ENCODE data around the gene ANKRD39.

ANKRD39 gene

GRCh38 chr2:96848264-96848663 is 9.6 kb downstream of the ANKRD39 start:
- DNase-seq = no peak

DNA sequence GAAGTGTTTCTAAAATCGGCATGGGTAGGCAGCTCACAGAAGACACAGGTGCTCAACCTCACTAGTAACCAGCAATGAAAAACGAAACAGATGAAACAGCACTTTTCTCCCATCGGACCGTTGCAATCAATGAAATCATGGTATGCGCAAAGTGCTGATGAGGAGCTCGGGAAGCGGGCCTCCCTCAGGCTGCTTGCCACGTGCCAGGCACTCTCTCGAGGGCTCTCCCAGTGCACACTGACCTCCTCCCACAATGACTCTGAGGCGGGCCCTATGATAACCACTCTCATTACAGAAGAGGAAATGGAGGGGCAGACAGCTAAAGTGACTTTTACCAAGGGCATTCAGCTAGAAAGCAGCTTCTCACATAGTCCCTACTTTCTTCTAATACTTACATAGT is 10.2 kb downstream of the ANKRD39 start:
- DNase-seq = no peak

GRCh38 chr2:96846825-96847224 is 11.0 kb downstream of the ANKRD39 start:
- no peak for DNase-seq

GRCh38 chr2:96844405-96844808 is 13.4 kb downstream of the ANKRD39 start:
- no peak for DNase-seq

- DNase-seq = no peak
Observed at GRCh38 chr2:96843538-96844268, 14.1 kb downstream of the ANKRD39 start, which contains the start of gene ANKRD23. ANKRD23 (minus strand) TSS chr2:96844021; CDS start chr2:96843992, 29 bp downstream.

- no peak for DNase-seq
Observed at GRCh38 chr2:96842600-96842999, 15.2 kb downstream of the ANKRD39 start.

DNA sequence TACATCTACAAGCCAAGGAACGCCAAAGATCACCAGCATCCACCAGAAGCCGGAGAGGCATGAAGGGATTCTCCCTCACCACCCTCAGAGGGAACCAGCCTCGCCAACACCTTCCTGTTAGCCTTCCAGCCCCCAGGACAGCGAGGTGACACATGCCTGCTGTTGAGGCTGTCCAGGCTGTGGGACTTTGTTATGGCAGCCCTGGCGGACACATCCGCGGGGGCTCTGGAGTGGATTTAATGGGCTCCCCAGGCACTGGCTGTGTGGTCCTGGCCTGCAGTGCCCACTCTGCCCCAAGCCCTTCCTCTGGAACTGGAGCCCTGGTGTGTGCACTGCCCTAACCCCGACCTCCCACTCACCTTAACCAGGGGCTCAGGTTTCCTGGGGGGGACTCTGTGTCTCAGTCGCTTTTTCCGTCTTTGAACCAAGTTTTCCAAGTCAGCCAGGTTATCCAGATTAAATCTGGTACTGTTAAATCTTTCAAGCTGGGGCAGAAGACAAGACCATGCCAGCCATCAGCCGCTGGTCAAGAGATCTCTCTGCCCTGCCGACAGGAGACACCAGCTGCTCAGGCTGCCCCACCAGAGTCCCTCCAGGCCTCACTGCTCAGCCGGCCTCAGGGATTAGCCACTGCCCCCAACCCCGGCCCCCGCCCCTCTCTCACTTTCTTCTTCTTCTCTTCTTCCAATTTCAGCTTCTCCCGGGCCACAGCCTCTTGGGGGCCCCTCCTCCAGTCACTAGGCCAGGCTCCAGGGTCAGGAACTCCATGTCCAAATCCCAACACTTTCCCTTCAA is 15.9 kb downstream of the ANKRD39 start:
- DNase-seq = no peak

DNA sequence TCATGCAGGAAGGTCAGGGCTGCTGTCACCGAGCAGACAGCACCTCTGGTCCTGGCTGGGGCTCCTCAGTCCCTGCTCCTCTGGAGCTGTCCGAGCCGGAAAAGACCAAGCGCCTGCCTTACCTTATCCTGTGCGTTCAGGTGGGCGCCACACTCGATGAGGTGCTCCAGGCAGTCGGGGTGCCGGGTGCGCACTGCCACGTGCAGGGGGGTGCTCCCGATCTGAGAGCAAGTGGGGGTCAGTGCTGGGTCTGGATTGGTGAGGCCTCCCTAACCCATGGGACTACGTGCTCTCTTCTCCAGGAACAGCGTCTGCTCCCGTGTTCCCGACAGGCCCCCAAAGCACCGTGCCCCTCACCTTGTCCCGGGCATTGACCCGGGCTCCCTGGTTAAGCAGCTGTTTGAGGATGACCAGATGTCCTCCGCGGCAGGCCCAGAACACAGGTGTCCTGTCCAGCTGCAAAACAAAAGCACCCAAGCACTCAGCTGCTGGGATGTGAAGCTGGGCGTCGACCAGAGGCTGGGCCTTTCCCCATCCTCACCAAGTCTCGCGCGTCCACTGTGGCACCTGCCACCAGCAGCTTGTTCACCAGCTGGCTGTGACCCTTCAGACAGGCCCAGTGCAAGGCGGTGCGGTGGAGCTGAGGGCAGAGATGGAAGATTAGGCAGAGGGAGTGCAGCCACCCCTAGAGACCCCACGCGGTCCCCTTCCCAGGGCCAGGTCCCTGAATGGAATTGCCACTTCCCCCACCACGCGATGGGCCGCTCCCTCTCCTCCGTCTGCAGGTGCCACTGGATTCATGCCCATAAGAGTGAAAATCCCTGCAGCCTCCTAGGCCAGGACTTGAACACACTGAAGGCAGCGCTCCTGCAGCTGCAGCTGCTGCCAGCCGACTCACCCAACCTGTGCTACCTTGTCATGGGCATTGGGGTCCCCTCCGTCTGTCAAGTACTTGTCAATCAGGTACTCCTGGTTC is 17.7 kb downstream of the ANKRD39 start:
- DNase-seq = no peak

DNA sequence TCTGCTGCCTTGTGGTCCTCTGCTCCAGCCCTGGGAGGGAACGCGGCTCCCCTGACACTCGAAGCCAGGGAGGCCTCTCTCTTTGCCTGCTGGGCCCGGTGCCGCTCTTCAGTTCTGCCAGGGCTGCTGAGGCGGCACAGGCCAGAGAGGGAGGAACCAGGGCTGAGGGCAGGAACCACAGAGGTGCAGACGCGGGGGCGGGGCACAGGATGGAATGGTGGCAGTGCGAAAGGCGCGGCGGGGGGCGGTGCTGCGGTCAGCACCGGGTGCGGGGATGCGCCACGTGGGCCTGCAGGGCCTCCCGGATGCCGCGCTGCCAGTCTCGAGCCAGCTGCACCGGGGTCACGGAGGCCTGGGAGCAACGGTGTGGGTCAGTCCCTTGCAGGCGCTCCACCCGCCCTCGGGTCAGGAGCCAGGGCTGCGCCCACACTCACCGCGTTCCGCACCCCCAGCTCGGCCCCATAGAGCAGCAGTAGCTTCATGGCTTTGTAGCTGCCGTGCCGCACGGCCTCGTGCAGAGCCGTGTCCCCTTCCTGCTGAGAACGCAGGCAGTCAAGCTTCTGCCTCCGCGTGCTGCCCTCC is 18.4 kb downstream of the ANKRD39 start:
- DNase-seq = no peak

- no peak for DNase-seq
Observed at GRCh38 chr2:96838345-96839292, 19.2 kb downstream of the ANKRD39 start.

DNA sequence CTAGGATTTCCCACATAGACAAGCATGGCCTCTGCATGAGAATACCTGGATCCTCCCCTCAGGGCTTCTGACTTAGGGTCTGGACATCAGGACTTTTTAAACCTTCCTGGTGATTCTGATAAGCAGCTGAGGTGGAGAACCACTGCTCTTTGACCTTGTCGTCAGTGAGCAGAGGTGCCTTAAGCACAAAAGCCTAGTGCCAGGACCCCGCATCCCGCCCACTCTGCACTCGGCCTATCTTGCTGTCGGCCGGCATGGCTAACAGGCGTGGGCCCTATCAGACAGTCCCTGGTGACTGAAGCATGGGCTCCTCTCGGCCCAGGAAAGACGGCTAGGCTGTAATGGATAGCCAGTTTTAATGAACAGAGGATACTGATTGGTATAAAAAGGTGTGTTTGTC is 20.2 kb downstream of the ANKRD39 start:
- no peak for DNase-seq

- no peak for DNase-seq
Observed at GRCh38 chr2:96835830-96836229, 22.0 kb downstream of the ANKRD39 start.

- peak; percentile 44 for DNase-seq
Observed at GRCh38 chr2:96832754-96833507, 24.9 kb downstream of the ANKRD39 start.

GRCh38 chr2:96832408-96832753 is 25.4 kb downstream of the ANKRD39 start:
- DNase-seq = no peak

GRCh38 chr2:96831679-96832078 is 26.1 kb downstream of the ANKRD39 start:
- no peak for DNase-seq

DNA sequence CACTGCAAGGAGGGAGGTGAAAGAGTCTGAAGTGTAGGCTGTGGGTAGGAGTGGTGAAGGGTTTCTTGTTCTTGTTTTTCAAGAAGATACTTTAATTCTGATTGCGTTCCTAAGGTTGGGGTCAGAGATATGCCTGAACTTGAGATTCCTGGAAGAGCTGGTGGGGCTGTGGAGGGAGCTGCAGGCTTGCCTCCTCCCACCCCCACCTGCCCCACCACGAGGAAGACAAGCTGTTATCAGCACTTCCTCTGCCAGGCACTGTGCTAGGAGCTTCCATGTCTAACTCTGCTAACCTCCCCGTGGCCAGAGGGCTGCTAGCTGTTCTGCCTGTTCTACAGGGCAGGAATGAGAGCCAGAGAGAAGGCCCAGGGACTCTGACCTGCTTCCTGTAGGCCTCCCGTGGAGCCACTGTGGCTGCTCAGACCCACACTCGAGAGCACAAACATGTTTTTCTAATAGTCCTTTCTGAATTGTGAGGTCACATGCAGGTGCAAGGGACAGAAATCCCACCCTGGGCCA is 27.7 kb downstream of the ANKRD39 start:
- no peak for DNase-seq

- no peak for DNase-seq
Observed at GRCh38 chr2:96828874-96829273, 28.9 kb downstream of the ANKRD39 start.

GRCh38 chr2:96828436-96828835 is 29.4 kb downstream of the ANKRD39 start:
- DNase-seq = no peak

DNA sequence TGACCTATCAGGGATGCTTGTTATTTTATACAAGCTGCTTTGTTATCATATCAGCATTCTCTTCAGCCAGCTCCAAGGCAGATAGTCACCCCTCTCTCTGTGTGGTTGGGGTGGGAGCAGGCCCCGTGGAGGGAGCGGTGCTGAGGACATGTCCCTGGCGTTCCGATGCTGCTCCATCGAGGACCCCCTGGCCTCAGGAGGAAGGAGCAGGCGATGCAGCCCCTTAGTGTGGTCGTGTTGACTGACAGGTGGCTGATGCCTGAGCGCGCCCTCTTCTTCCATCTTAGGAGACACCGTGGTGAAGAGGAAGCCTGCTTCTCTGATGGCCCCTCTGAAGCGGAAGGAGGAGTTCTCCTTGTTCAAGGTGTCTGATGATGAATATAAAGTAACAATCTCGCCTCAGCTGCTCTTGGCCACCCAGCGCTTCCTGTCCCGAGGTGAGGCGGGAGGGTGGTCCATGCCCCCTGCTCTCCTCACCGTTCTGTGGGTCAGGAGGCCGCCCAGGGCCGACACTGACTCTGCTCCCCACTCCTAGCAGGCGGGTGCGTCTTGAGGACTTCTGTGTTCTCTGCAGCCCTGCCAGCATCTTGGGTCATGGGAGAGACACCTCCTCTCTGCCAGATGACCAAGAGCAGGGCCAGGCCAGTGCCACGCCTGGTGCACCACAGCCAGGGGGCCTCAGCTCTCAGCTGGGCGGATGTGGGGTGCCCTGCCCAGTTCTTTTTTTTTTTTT is 31.1 kb downstream of the ANKRD39 start:
- DNase-seq = no peak

DNA sequence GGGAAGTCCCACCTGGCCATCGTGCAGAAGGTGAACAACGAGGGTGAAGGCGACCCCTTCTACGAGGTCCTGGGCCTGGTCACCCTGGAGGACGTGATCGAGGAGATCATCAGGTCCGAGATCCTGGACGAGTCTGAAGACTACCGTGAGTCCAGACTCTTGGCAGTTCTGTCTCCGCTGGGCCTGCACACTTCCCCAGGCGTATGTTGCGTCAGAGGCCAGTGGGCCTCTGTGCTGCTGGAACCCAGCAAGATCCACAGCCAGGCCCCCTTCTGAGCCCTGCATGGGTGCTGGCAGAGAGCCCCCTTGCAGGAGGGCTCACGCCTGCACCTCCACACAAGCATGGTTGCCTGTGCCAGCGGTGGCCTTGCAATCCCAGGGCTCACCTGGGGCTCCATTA is 32.8 kb downstream of the ANKRD39 start:
- DNase-seq = no peak
